Liver (tissue), 9 donors: Measurements from ENCODE around the gene ACTL8. TPM values are rescaled to one million over a fixed set of nuclear protein-coding genes. Genes with fewer than 3 reads are reported as not detected.

ENCODE experiments used
- DNase-seq: peaks from one replicate; pipeline ENCODE4 v3.0.0-alpha.2; 2017; ENCODE audit warnings: low spot score
- H3K27ac ChIP-seq, 2 donors: one replicate each; pipeline ENCODE4 v1.7.0; 2013; ENCODE audit warnings: inconsistent platforms in 2 of 2, low read length in 2 of 2, control low read depth in 1 of 2, low read depth in 1 of 2, mild to moderate bottlenecking in 1 of 2
- H3K27me3 ChIP-seq, 4 donors: one replicate each; pipeline versions ENCODE4 v1.6.1 to v1.7.0; 2013; ENCODE audit warnings: low read length in 3 of 4, inconsistent platforms in 1 of 4, mild to moderate bottlenecking in 1 of 4, moderate library complexity in 1 of 4; ENCODE audit not compliant: control insufficient read depth in 4 of 4, insufficient read depth in 4 of 4
- H3K36me3 ChIP-seq, 4 donors: one replicate each; pipeline versions ENCODE4 v1.6.1 to v1.7.0; 2013; ENCODE audit warnings: low read length in 3 of 4, mild to moderate bottlenecking in 3 of 4, low read depth in 1 of 4, moderate library complexity in 1 of 4; ENCODE audit not compliant: control insufficient read depth in 4 of 4, insufficient read depth in 3 of 4
- H3K4me1 ChIP-seq, 4 donors: one replicate each; pipeline versions ENCODE4 v1.6.1 to v1.7.0; 2013; ENCODE audit warnings: low read length in 3 of 4, mild to moderate bottlenecking in 3 of 4, moderate library complexity in 1 of 4; ENCODE audit not compliant: control insufficient read depth in 4 of 4, insufficient read depth in 4 of 4
- H3K4me3 ChIP-seq, 3 donors: one replicate each; pipeline versions ENCODE4 v1.6.1 to v1.7.0; 2013; ENCODE audit warnings: low read length in 3 of 3, control low read depth in 1 of 3, low read depth in 1 of 3, mild to moderate bottlenecking in 1 of 3
- H3K9ac ChIP-seq, 2 donors: one replicate each; pipeline ENCODE4 v1.7.0; 2013; ENCODE audit warnings: low read length in 2 of 2, mild to moderate bottlenecking in 2 of 2, moderate library complexity in 2 of 2, control low read depth in 1 of 2, low read depth in 1 of 2
- H3K9me3 ChIP-seq, 4 donors: one replicate each; pipeline versions ENCODE4 v1.6.1 to v1.7.0; 2013; ENCODE audit warnings: low read length in 3 of 4; ENCODE audit not compliant: control insufficient read depth in 4 of 4
- EGR1 ChIP-seq, 2 donors: IDR thresholded peaks; 2 replicates each; pipeline ENCODE4 v1.6.1; 2016 to 2018; ENCODE audit warnings: antibody characterized with exemption in 2 of 2, low read depth in 2 of 2
- FOXA1 ChIP-seq: IDR thresholded peaks from 2 replicates; pipeline ENCODE4 v1.6.1; 2016; ENCODE audit warnings: antibody characterized with exemption
- FOXA2 ChIP-seq: IDR thresholded peaks from 2 replicates; pipeline ENCODE4 v1.6.1; 2016; ENCODE audit warnings: antibody characterized with exemption
- GABPA ChIP-seq, 2 donors: IDR thresholded peaks in 1 of 2; conservative IDR thresholded peaks in 1 of 2; 2 replicates each; pipeline ENCODE4 v1.6.1; 2016; ENCODE audit warnings: antibody characterized with exemption in 2 of 2, mild to moderate bottlenecking in 1 of 2, moderate library complexity in 1 of 2
- HNF4A ChIP-seq, 2 donors: conservative IDR thresholded peaks; 2 replicates each; pipeline ENCODE4 v1.6.1; 2016; ENCODE audit warnings: antibody characterized with exemption in 2 of 2, mild to moderate bottlenecking in 2 of 2
- HNF4G ChIP-seq: IDR thresholded peaks from 2 replicates; pipeline ENCODE4 v1.6.1; 2016; ENCODE audit warnings: antibody characterized with exemption
- JUND ChIP-seq, 2 donors: IDR thresholded peaks; 2 replicates each; pipeline ENCODE4 v1.6.1; 2016; ENCODE audit warnings: antibody characterized with exemption in 2 of 2
- NR2F2 ChIP-seq: IDR thresholded peaks from 2 replicates; pipeline ENCODE4 v1.6.1; 2016; ENCODE audit warnings: antibody characterized with exemption
- RAD21 ChIP-seq, 2 donors: IDR thresholded peaks; 2 replicates each; pipeline ENCODE4 v1.6.1; 2016; ENCODE audit warnings: antibody characterized with exemption in 2 of 2, mild to moderate bottlenecking in 2 of 2
- RXRA ChIP-seq, 2 donors: IDR thresholded peaks; 2 replicates each; pipeline ENCODE4 v1.6.1; 2017 to 2018; ENCODE audit warnings: antibody characterized with exemption in 2 of 2, mild to moderate bottlenecking in 1 of 2
- SP1 ChIP-seq: IDR thresholded peaks from 2 replicates; pipeline ENCODE4 v1.6.1; 2018; ENCODE audit warnings: antibody characterized with exemption, mild to moderate bottlenecking
- TAF1 ChIP-seq: conservative IDR thresholded peaks from 2 replicates; pipeline ENCODE4 v1.6.1; 2016; ENCODE audit warnings: antibody characterized with exemption, mild to moderate bottlenecking
- YY1 ChIP-seq: IDR thresholded peaks from 2 replicates; pipeline ENCODE4 v1.6.1; 2016; ENCODE audit warnings: antibody characterized with exemption, mild to moderate bottlenecking
- WGBS: extraction: QIAGEN DNeasy Blood & Tissue Kit; methylation state at CpG from one replicate; pipeline ENCODE4 v1.1.7; 2013; 5-methylcytosine and 5-hydroxymethylcytosine counted together
- polyA plus RNA-seq, 2 donors: library from polyadenylated mRNA; stranded (reverse) in 1 of 2; unstranded in 1 of 2; fragments of 200-250 nt in 1 of 2; fragments of >200 nt in 1 of 2; fragmentation: Nextera tagmentation in 1 of 2; extraction: Ambion mirVana in 1 of 2; gene quantifications; one replicate each; pipeline versions ENCODE4 v1.2.1 to v1.2.3, GENCODE V29; 2013 to 2015
- total RNA-seq, 2 donors: library from RNA; depleted of rRNA; stranded (reverse); fragments of >200 nt; gene quantifications; one replicate each; pipeline ENCODE4 v1.2.3, GENCODE V29; 2014
- TF ChIP-seq, protein P1 (sequence below): IDR thresholded peaks from 2 replicates; pipeline ENCODE4 v1.6.1; 2016; ENCODE audit warnings: antibody characterized with exemption
- TF ChIP-seq, protein P2 (sequence below): IDR thresholded peaks from 2 replicates; pipeline ENCODE4 v1.6.1; 2016; ENCODE audit warnings: antibody characterized with exemption
- TF ChIP-seq, protein P3 (sequence below): IDR thresholded peaks from 2 replicates; pipeline ENCODE4 v1.6.1; 2016; ENCODE audit warnings: antibody characterized with exemption
- TF ChIP-seq, protein P4 (sequence below): fragments of 150-350 bp; IDR thresholded peaks from 2 replicates; pipeline ENCODE4 v1.5.1; 2017; ENCODE audit warnings: improper control_type of control experiment, low read depth, low read length; ENCODE audit not compliant: missing input control
- donor health status: healthy.
- donor health status: healthy.
- donor health status: healthy.
- donor health status: healthy.
- donor health status: healthy.

ACTL8 gene
- total and polyA plus RNA-seq, 4 donors = not detected

DNA sequence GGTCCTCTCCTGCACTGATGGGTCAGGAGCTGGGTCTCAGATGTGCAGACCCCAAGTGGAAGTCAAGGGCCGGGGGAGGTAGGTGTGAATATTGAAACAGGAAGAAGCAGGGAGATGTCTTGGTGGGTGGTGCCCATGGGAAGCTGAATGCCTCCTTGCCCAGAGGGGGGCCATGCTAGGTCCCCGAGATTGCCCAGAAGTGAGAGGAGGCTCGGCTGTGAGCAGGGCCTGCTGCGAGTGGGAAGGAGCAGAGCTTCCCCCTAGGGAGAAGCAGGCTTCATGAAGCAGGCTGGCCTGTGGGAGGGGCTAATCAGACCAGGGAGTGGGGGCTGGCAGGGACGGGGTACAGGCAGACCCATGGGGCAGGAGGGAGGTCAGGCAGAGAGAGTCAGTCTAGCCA lies 87.6 kb downstream of the ACTL8 start:
- no peaks in the 10 kb centered on the region for H3K9me3 ChIP-seq
- no peak for DNase-seq
- no peak overlapping the region for H3K27ac ChIP-seq
- no peaks in the 10 kb centered on the region for H3K4me1 ChIP-seq
- no peak for TF ChIP-seq JUND (IDR thresholded peaks at IDR 0.05)
- no peak for TF ChIP-seq FOXA2
- TF ChIP-seq YY1 = no peak
- TF ChIP-seq, protein P1, sequence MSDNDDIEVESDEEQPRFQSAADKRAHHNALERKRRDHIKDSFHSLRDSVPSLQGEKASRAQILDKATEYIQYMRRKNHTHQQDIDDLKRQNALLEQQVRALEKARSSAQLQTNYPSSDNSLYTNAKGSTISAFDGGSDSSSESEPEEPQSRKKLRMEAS = no peak
- TF ChIP-seq, protein P2, sequence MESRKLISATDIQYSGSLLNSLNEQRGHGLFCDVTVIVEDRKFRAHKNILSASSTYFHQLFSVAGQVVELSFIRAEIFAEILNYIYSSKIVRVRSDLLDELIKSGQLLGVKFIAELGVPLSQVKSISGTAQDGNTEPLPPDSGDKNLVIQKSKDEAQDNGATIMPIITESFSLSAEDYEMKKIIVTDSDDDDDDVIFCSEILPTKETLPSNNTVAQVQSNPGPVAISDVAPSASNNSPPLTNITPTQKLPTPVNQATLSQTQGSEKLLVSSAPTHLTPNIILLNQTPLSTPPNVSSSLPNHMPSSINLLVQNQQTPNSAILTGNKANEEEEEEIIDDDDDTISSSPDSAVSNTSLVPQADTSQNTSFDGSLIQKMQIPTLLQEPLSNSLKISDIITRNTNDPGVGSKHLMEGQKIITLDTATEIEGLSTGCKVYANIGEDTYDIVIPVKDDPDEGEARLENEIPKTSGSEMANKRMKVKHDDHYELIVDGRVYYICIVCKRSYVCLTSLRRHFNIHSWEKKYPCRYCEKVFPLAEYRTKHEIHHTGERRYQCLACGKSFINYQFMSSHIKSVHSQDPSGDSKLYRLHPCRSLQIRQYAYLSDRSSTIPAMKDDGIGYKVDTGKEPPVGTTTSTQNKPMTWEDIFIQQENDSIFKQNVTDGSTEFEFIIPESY = no peak
- TF ChIP-seq, protein P3, sequence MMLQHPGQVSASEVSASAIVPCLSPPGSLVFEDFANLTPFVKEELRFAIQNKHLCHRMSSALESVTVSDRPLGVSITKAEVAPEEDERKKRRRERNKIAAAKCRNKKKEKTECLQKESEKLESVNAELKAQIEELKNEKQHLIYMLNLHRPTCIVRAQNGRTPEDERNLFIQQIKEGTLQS = no peak
- no peak for TF ChIP-seq HNF4A (conservative IDR thresholded peaks at IDR 0.05)
- WGBS = 61% methylated on average over 5 of the region's 5 CpGs
- no peak overlapping the region for H3K4me3 ChIP-seq
- peaks cover 0 to 4% (median 0%) of the 10 kb centered on the region in 4 donors for H3K27me3 ChIP-seq
- no peaks in the 10 kb centered on the region for H3K36me3 ChIP-seq
- H3K9ac ChIP-seq = no peak overlapping the region

DNA sequence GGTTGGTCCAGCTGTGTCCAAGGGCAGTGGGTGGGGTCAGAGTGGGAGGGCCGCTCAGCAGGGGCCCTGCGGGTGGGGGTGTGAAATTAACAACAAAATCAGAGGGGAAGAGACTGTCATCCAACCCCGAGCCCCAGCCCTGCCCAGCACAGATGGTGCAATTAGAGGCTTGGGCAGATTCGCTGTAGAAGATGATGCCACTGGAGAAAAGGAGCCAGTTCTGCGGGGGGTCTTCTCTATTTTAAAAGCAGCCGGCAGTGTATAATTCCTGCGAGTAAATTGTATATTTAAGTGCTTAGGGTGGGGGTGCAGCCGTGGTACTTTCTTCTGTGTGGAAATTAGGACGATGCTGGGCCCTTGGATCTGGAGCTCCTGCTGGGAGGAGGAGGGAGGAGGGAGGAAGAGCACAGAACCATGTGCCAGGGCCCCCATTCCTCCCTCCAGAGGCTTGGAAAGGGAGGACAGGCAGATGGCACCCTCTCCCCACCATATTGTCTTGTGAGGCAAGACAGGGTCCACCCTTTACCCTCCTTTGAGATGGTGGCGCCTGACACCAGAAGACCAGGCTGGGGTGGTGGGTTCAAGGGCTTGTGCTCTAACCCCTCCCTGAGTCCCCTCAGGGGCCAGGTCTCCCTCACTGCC lies 89.2 kb downstream of the ACTL8 start:
- Histone ChIP-seq H3K4me1 (no peaks in the 10 kb centered on the region), H3K27ac (no peak overlapping the region), H3K27me3 (peaks cover 0 to 4% (median 0%) of the 10 kb centered on the region in 4 donors), H3K9ac (no peak overlapping the region), H3K4me3 (no peak overlapping the region), H3K36me3 (no peaks in the 10 kb centered on the region), H3K9me3 (no peaks in the 10 kb centered on the region)
- TF ChIP-seq JUND (IDR thresholded peaks at IDR 0.05) = no peak
- WGBS = 53% methylated on average over 10 of the region's 10 CpGs
- no peak for DNase-seq

DNA sequence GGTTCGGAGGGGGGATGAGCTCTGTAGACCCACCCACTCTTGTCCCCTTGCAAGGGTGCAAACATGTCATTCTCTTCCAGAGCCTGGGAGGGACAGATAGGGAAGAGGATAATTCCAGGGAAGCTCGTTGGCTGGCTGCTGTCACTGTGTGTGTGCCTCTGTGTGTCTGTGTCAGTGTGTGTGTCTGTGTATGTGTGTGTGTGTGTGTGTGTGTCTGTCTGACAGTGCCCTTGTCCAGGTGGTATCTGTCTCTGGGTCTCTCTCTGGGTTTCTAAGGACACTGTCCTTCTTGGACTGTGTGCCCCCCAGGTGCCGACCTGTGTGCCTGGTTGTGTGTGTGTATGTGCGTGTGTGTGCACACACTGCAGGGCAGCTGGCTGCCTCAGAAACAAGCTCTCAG lies 90.5 kb downstream of the ACTL8 start:
- Histone ChIP-seq H3K27ac (no peak overlapping the region), H3K4me1 (no peaks in the 10 kb centered on the region), H3K9ac (no peak overlapping the region), H3K4me3 (no peak overlapping the region), H3K9me3 (no peaks in the 10 kb centered on the region), H3K36me3 (no peaks in the 10 kb centered on the region), H3K27me3 (peaks cover 0 to 4% (median 0%) of the 10 kb centered on the region in 4 donors)
- DNase-seq = no peak
- 64% methylated on average over 4 of the region's 4 CpGs for WGBS
- no peak for TF ChIP-seq SP1
- no peak for TF ChIP-seq NR2F2
- TF ChIP-seq, protein P4, sequence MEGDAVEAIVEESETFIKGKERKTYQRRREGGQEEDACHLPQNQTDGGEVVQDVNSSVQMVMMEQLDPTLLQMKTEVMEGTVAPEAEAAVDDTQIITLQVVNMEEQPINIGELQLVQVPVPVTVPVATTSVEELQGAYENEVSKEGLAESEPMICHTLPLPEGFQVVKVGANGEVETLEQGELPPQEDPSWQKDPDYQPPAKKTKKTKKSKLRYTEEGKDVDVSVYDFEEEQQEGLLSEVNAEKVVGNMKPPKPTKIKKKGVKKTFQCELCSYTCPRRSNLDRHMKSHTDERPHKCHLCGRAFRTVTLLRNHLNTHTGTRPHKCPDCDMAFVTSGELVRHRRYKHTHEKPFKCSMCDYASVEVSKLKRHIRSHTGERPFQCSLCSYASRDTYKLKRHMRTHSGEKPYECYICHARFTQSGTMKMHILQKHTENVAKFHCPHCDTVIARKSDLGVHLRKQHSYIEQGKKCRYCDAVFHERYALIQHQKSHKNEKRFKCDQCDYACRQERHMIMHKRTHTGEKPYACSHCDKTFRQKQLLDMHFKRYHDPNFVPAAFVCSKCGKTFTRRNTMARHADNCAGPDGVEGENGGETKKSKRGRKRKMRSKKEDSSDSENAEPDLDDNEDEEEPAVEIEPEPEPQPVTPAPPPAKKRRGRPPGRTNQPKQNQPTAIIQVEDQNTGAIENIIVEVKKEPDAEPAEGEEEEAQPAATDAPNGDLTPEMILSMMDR = no peak
- TF ChIP-seq, protein P2 = no peak
- TF ChIP-seq RAD21 (IDR thresholded peaks at IDR 0.05) = no peak
- no peak for TF ChIP-seq EGR1 (IDR thresholded peaks at IDR 0.05; ENCODE audit: low read depth in 2 of 2)
- no peak for TF ChIP-seq JUND (IDR thresholded peaks at IDR 0.05)
- TF ChIP-seq GABPA (IDR thresholded peaks at IDR 0.05 in 1 of 2, conservative IDR thresholded peaks at IDR 0.05 in 1 of 2) = no peak
- TF ChIP-seq TAF1 = no peak
- TF ChIP-seq HNF4G = no peak
- TF ChIP-seq YY1 = no peak
- TF ChIP-seq, protein P3 = no peak
- no peak for TF ChIP-seq FOXA2
- TF ChIP-seq HNF4A (conservative IDR thresholded peaks at IDR 0.05) = no peak
- TF ChIP-seq, protein P1 = no peak
- no peak for TF ChIP-seq FOXA1
- no peak for TF ChIP-seq RXRA (IDR thresholded peaks at IDR 0.05)
